Activated CD4-positive, alpha-beta T cell treated with anti-CD3 and anti-CD28 coated beads for 4 hours (primary cell): ENCODE data around the gene ZNF429.
"Not testable (repeated sequence)": the region's sequence is repeated elsewhere in the genome, so short reads cannot be mapped to it uniquely, and the experiment has no call there.

ENCODE experiments used
- DNase-seq, 2 donors: peaks; one replicate each; pipeline ENCODE4 v3.0.0-alpha.2; 2020

The ZNF429 gene

DNA sequence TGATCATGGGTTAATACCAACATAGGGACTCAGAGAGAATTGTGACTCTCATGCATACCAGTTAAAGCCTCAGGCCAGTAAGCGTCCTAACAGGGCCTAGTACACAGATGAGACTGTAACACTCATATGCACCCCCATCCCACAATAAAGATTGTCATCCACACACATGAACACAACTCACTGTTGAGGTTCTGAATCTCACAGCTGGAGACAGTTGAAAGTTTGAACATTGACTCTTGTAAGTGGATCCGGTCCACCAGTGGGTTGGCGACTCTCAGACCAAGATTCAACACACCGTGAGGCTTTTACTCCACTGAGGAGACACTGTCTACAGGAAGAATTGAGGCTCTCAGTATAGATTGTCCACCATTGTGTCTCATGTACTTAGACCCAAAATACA is 88.1 kb downstream of the ZNF429 start:
- no peak for DNase-seq

DNA sequence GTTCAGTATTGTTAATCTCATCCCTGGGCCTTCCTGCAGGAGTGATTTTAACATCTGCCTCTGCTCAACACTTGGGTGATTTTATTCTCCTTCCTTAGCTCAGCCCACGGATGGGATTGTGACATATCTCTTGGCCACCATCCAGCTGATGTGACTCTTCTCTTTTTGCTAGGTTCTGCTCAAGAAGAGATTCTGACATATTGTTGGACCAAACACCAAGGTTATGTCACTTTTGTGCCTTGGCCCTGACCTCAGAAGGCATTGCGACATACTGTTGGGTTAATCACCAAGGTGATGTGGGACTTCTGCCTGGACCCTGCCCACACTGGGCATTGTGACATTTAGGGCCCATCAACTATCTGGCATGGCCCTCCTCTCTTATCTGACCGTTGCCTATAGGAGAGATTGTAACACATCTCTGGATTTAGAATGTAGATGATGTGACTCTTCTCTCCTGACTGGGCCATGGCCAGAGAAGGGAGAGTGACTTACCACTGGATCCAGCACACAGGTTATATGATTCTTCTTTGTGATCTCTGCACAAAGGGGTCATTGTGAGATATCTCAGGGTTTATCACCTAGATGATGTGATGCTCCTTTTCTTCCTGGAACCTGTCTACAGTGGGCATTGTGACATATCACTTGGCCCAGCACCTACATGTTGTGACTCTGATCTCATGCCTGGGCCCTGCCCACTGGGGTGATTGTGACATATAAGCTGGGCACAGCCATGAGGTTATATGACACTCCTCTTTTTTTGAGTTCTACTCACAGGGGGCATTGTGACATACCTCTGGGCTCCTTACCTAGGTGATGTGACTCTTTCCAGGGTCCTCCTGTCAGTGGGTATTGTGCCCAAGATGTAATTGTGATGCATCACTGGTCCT is 88.8 kb downstream of the ZNF429 start:
- no peak for DNase-seq

DNA sequence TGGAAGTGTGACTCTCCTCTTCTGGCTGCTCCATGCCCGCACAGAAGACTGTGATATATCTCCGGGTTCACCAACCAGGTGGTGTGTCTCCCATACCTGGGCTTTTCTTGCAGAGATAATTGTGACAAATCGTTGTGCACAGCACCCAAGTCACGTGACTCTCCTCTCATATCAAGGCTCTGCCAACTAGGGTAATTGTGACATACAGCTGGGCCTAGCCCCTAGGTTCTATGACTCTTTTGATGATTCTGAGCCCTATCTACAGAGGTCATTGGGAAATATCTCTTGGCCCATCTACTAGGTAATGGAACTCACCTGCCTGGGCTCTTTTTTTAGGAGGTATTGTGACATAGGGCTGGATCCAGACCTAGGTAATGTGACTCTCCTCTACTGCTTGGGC is 89.8 kb downstream of the ZNF429 start:
- DNase-seq: no peak

DNA sequence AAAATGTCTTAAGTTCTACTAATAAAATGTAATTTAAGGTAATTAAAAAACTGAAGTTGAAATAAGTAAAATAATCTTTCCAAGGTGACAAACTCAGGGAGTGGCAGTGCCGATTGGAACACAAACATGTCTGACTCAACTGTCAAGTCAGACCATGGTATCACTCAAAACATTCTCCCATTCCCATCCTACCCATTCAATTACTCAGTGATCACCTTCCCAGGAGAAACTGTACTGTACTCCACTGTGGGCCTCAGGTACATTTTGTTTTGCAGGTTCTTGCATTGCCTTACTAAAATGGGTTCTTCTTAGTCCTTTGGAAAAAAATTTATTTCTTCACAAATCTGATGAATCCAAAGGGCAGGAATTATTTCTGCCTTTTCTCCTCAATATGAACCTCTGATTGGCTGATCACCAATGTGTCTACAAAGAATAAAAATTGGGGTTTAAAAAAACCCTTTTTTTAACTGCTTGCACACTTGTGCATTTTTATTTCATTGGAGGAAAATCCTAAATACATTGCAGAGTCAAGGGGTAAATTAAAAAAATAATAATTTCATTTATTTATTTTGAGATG is 96.8 kb downstream of the ZNF429 start:
- DNase-seq: no peak

DNA sequence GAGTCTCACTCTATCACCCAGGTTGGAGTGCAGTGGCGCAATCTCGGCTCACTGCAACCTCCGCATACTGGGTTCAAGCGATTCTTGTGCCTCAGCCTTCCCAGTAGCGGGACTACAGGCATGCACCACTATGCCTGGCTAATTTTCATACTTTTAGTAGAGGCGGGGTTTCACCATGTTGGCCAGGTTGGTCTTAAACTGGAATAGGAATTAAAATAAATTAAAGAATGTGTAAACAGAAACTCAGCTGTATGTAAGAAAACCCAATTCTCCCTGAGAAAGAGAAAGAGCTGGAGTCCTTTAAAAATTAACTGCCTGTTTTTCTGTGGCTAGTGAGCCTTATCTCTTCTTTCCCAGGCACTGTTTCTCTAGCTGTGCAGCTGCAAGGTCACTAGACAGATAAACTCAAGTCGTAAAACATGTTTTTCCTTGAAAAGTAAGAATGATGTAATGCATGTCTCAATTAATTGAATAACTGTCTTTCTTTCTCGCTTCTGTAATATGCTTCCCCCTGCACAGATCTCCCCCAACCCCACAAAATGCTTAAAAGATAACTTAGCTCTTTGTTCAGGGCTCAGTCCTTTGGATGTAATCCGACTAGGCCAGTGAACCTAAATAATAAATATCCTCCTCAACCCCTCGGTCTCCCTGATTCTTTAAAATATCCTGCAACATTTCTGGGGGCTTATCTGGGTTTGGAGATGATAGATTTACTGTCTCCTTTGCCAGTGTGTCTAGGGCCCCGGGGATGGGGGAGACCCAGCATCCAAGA is 97.4 kb downstream of the ZNF429 start:
- DNase-seq: not testable (repeated sequence)

DNA sequence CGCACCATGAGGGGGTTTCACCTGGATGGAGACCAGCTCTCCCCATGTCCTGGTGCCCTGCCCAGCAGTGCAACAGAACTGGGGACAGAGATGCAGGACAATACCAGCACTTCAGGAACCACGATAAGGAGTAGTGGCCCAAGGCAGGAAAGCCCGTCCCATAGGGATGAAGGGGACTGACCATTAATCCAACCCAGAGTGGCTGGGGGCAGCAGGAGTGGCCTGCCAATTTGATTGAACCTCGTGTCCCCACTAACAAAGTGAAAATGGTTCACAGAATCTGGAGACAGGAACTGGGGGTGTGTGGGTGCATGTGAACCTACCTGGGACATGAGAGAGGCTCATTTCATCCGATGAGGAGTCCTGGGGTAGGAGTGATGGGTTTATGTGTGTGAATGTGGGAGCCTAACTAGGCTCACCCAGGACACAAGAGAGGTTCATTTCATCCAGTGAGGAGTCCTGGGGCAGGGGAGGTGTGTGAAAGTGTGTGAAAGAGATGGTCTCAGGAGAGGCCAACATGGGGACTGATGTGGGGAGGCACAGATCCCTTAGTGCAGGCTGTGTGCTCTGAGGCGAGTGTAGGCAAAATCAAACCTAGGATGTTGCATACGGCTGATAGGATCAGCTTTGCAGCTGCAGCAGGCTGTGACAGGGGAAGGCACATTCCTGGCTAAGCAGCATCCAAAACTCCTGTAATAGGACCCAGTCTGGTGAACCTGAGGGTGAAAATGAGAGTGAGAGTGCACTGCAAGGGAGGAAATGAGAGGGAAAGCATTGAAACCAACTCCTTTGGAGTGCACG is 98.2 kb downstream of the ZNF429 start:
- DNase-seq: no peak

DNA sequence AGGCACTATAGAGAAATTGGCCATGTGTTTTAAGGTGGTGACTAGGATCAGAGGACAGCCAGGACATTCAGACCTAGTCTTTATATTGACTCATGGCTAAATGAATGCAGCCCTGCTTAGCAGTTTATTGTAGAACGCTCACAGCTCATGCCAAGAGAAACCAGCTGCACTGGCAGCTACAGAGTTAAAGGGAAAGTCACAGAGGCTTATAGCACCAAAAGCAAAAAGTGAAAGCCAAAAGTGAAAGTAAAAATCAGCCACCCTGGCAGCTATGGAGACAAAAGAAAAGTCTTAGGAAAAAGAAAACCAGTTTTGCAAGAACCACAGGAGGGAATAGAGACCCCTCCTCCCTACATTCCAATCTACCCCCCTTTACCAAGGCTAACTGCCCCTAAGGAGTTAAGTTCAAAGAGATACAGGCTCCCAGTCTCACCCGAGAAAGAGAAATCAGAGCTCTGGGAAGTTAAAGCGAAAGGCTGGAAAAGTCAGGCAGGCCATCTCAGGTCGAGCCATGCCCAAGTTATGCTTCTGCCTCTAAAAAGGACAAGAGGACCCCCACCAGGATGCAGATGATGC is 99.0 kb downstream of the ZNF429 start:
- DNase-seq: no peak
